ENCODE data around the gene RPRD1B.
A peak's percentile ranks its signal among the peaks of the same experiment; 100 is the strongest.

The RPRD1B gene, protein sequence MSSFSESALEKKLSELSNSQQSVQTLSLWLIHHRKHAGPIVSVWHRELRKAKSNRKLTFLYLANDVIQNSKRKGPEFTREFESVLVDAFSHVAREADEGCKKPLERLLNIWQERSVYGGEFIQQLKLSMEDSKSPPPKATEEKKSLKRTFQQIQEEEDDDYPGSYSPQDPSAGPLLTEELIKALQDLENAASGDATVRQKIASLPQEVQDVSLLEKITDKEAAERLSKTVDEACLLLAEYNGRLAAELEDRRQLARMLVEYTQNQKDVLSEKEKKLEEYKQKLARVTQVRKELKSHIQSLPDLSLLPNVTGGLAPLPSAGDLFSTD

DNA sequence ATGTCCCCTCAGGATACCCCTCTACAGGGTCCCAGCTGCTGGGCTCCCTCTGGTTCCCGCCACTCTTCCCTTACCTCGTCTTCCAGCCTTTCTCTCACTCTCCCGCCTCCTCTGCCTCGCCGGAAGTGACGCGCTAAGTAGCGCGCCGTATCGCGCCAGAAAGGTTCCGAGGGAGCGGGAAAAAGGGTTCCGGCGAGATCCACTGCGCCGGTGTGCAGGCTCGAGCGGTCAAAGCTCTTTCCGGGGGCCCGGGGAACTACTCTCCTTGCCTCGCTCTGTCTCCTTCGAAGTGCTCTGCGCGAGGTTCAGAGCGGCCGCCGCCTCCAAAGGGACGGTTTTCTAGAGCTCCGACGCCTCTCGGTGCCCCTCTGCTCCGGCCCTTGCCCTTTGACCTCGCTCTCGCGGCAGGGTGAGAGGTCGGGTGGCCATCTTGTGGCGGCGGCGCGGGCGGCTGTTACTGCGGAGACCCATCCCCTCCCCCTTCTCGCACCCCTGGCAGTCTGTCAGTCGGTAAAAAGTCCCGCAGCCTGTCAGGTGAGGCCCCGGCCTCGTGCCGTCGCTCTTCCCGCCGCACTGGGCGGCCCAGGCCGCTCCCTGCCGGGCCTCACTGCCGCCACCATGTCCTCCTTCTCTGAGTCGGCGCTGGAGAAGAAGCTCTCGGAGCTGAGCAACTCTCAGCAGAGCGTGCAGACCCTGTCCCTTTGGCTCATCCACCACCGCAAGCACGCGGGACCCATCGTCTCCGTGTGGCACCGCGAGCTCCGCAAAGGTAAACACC lies at the start of gene RPRD1B, which contains the start of gene TTI1:
TSS of gene RPRD1B (plus strand) at position 417 of the 778 bp plus-strand sequence. CDS start at position 619, 202 bp downstream.
TSS of gene TTI1 (minus strand) at position 127 of the 778 bp plus-strand sequence. CDS start 19,640 bp downstream, outside the sequence.
- peak; percentile 91 for DNase-seq (ENCODE audit: low spot score)

- DNase-seq (ENCODE audit: low spot score) = no peak
Measured at GRCh38 chr20:37984018-37984785, 49.3 kb upstream of the RPRD1B start.

DNA sequence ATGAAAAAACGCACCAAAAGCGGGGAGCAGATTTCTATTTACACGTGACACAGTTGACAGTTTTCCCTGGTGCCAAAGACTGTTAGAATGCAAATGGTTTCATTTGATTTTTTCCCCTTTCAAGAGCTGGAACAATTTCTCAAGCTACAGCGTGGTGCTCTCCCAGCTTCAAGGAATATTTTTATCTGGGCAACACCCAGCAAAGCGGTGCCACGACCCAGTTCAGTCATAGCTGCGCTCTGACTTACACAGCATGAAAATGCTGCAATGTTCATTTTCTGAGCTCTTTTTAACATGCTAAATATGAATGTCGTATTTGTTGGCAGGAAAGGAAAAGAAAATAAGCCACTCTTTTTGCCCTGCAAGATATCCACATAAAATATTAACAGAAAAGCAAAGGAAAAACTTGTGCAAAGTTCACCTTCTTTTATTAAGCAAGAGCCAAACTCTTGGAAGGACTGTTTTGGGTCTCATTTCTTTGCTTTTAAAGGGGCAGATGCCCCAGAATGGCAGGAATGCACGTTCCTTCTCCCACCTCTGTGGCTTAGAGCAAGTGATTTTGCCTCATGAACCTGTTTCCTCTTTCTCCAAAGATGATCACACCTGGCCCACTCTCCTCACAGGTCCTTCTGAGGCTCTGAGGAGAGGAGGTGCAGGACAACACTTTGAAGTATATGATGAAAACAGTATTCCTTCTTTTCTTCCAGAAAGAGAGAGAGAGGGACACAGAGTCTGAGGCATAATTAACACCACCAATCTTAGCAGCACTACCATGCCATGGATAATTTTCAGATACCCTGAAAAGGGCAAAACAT lies 47.3 kb upstream of the RPRD1B start:
- DNase-seq (ENCODE audit: low spot score) = no peak

DNA sequence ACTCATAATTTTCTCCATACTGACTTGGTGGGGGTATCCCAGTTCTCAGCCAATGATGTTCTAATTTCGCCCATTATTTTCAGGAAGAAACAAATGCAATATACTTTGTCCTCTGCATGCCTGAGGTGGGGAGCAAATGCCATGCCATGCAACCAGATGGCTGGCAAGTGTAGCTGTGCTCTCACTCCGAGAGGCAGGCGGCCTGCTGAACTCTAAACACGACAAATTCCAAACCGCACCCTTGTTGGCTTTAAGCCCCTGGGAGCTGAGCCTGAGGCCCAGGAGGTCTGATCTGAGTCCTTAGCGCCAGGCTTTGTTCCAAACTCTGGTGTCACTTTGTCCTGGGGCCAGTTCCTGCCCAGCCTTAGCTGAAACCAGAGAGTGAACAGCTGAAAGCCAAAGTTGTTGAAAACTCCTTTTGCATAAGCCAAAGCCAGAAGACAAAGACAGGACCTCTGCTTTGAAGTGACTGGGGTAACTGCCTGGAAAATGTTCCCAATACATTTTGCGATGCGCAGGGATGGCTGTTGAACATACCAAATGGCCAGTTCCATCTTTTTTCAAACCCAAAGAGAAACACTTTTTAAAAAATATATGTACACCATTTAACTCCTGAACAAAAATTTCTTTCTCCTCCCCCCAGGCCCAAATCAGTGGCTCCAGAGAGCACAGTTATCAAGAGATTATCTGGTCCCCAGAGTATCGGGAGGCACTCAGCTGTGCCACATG lies 46.5 kb upstream of the RPRD1B start:
- DNase-seq (ENCODE audit: low spot score) = peak; percentile 82

GRCh38 chr20:37987602-37988290 lies 45.8 kb upstream of the RPRD1B start:
- no peak for DNase-seq (ENCODE audit: low spot score)

- DNase-seq (ENCODE audit: low spot score) = no peak
Measured at GRCh38 chr20:37988306-37988954, 45.1 kb upstream of the RPRD1B start.

DNA sequence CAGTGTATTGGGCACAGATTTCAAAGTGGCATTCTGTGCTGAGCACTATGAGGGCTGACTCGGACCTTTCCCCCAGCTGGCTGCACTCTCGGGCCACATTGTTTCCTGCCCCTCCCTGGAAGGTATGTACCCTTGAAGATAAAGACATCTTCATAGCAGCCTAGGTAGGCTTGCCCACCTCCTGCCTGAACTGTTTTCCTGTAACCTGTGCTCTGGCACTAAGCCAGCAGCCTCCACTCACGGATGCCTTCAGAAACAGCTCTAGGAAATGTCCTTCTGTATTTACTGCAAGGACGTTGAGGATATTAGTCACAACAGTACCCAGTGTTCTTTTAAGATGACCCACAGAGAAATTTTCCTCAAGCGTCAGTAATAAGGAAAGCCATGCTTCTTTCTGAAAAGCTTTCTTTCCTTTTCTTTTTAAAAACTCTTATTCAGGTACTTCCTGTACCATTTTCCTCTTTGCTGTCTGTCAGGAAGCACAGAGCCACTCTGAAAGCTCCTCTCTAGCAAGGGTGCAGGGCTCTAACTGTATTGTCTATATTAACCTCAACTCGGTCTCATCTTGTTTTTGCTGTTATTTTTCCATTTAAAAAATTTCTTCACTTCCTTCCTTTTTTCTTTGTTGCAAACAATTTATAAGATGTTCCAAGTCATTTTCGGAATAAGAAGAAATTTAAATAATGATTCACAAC lies 43.8 kb upstream of the RPRD1B start:
- no peak for DNase-seq (ENCODE audit: low spot score)

GRCh38 chr20:37990571-37991151 lies 42.9 kb upstream of the RPRD1B start:
- peak; percentile 83 for DNase-seq (ENCODE audit: low spot score)

DNA sequence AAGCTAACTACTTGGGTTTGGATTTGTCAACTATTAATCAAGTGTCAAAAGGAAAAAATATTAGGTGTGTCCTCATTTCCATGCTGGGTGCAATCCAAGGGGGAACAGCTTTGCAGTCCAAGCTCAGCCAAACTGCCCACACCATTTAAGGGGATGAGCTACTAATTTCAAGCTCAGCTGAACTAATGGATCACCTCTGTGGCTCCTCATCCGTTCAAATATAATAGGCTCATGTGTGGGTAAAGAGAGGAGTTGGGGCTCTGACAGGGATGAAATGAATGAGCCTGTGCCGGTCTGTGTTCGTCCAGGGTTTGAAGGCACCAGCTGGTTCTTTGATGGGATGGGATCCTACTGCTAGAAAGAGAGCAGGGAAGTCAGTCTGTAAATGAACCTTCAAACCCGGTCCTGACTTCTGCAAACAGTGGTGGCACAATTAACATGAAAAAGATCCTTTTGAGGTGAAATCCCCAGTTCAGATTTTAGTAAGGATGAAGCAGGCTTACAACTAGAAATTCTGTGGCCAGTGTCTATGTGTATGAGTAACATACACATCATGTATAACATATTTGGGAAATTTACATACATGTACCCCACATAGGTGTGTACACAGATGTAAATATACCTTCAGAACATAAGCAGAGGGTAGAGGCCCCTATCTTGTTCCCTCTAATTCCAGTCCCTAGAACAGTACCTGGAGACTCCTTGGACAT lies 42.2 kb upstream of the RPRD1B start:
- no peak for DNase-seq (ENCODE audit: low spot score)

DNA sequence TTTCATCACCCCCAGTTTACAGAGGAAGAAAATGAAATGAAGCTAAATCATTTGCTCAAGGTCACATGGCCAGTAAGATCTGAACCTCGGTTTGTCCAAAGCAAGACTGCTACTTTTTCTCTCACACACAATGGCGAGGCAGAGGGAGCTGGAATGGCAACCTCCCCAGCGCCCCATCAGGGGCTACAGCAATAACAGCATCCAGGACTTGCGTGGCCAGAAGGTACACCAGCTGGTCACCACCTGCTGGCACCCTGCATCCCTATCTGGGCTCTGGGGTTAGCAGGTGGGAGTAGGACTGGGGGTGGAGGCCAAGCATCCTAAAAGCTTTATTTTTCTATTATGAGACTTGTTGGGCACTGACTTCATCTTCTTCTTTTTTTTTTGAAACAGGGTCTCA lies 41.6 kb upstream of the RPRD1B start:
- no peak for DNase-seq (ENCODE audit: low spot score)

DNA sequence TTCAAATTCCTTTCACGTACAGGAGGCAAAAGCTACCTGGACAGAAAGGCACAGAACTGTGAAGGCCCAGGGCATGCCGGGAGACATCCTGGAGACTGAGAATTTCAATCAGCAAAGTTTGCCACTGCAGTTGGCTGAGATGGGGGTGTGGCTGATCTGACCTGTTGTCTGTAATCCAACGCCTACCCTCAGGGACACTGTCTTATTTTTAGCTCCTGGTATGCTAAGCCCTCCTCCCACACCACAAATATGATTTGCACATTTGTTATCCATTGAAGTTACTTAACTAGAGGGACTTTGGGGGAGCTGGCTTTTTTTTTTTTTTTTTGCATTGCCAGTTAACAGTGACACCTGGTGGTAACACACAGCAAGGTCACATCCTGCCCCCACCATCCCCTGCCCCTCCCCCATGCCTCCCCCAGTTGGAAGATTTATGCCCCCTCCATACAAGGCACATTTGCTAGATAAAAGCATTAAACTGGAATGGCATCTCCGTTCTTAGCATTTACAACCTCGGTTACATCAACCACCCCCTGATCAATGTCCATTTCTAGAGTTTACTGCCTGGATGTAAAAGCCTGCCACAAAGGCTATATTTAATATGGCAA lies 40.6 kb upstream of the RPRD1B start:
- DNase-seq (ENCODE audit: low spot score) = peak; percentile 80

GRCh38 chr20:37994512-37994911 lies 39.0 kb upstream of the RPRD1B start:
- DNase-seq (ENCODE audit: low spot score) = no peak

GRCh38 chr20:37995856-37996605 lies 37.5 kb upstream of the RPRD1B start:
- DNase-seq (ENCODE audit: low spot score) = no peak

DNA sequence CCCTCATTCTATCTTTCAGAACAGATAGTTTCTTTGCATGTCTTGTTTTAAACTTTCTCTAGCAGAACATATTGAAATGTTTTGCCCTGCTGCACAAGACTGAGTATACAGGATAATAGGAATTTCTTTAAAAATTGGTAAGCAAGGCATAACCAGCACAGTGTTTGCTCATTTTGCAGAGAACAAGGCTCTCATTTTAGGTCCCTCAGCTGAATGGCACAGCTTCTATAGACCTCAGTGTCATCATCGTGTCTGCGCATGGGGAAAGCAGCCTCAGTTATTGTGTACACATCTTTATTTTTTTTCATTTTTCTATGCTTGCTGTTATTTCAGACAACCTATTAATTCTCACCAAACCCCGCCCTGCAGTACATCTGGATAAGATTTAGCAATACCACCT lies 36.0 kb upstream of the RPRD1B start:
- no peak for DNase-seq (ENCODE audit: low spot score)

DNA sequence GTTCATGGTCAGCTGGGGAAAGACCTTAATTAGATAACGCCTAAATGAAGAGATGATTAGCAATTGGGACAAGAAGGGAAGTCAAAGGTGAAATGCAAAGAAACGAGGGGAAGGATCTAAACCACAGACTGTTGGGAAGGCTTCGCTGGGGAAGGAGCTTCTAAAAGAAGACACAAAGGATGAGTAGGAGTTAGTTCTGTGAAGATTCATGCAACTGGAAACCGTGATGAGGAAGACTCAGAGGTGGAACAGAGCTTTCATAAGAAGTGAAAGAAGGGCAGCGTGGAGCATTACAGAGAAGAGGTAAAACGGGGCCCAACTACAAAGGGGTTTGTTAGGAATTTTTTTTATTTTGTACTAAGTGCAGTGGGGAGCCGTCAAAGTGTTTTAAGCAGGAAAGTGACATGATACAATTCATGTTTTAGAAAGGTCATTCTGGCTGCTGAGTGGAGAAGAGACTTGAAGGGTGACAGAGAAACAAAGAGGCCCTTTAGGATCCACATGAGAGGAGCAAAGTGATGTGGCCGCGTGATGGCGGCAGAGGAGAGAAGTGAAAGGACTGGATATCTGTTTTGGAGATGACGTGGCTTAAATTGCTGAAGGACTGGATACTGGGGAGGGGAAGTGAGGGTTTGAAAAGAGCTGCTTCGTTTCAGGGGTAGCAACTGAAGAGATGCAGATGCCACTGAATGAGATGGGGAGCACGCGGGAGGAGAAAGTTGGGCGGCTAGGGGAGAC lies 33.9 kb upstream of the RPRD1B start:
- DNase-seq (ENCODE audit: low spot score) = no peak

DNA sequence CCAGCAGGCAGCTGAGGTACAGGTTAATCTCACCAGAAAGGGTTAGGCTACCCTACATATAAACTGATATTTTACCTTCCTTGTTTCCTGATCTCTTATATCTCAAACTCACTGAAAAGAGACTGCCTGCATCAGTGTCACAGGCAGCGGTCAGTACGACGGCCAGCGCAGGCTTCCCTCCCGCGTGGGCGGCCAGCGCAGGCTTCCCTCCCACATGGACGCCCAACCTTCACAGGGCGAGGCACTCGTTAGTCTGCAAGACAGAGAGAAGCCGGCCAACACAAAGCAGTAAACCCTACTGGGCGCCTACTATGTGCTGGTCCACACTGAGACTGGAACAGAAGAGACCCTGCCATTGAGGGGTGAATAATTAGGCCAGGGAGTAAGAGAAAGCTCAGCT lies 33.3 kb upstream of the RPRD1B start:
- no peak for DNase-seq (ENCODE audit: low spot score)

Measured in AG08395 (cell line).